H9 (cell line): Measurements from ENCODE around the gene PLAAT3. TPM values are rescaled to one million over a fixed set of nuclear protein-coding genes. Genes with fewer than 3 reads are reported as not detected.
A peak's percentile ranks its signal among the peaks of the same experiment; 100 is the strongest.
"Not testable (repeated sequence)": the region's sequence is repeated elsewhere in the genome, so short reads cannot be mapped to it uniquely, and the experiment has no call there.

ENCODE experiments used
- DNase-seq: peaks from one replicate; pipeline ENCODE4 v3.0.0-alpha.2; 2017
- H2AFZ ChIP-seq: one replicate; pipeline ENCODE4 v1.6.1; 2013; ENCODE audit warnings: mild to moderate bottlenecking, low read length, control low read depth, moderate library complexity
- H2AK5ac ChIP-seq: 2 replicates; pipeline ENCODE4 v1.6.1; 2013; ENCODE audit warnings: low read length, control low read depth, mixed read lengths; ENCODE audit not compliant: insufficient read length
- H2BK120ac ChIP-seq: one replicate; pipeline ENCODE4 v1.6.1; 2013; ENCODE audit warnings: low read depth, mild to moderate bottlenecking, low read length, control low read depth, inconsistent platforms; ENCODE audit not compliant: poor library complexity, severe bottlenecking
- H2BK12ac ChIP-seq: 2 replicates; pipeline ENCODE4 v1.6.1; 2013; ENCODE audit warnings: low read length, control low read depth, mixed read lengths, low read depth; ENCODE audit not compliant: insufficient read length
- H2BK15ac ChIP-seq: 2 replicates; pipeline ENCODE4 v1.6.1; 2013; ENCODE audit warnings: low read depth, low read length, control low read depth
- H2BK20ac ChIP-seq: one replicate; pipeline ENCODE4 v1.6.1; 2013; ENCODE audit warnings: low read depth, mild to moderate bottlenecking, low read length, control low read depth, inconsistent platforms; ENCODE audit not compliant: poor library complexity, severe bottlenecking
- H2BK5ac ChIP-seq: 2 replicates; pipeline ENCODE4 v1.6.1; 2013; ENCODE audit warnings: low read length, control low read depth, mixed read lengths; ENCODE audit not compliant: insufficient read length
- H3K14ac ChIP-seq: 2 replicates; pipeline ENCODE4 v1.6.1; 2013; ENCODE audit warnings: low read length, control low read depth; ENCODE audit not compliant: insufficient read depth
- H3K18ac ChIP-seq: 2 replicates; pipeline ENCODE4 v1.6.1; 2013; ENCODE audit warnings: low read depth, mild to moderate bottlenecking, mixed read lengths, low read length, control low read depth; ENCODE audit not compliant: insufficient read length
- H3K23ac ChIP-seq: 2 replicates; pipeline ENCODE4 v1.6.1; 2013; ENCODE audit warnings: low read length, control low read depth, mixed read lengths, low read depth; ENCODE audit not compliant: insufficient read length
- H3K23me2 ChIP-seq: 2 replicates; pipeline ENCODE4 v1.6.1; 2013; ENCODE audit warnings: low read depth, mild to moderate bottlenecking, mixed read lengths, low read length, control low read depth; ENCODE audit not compliant: insufficient read length, poor library complexity, severe bottlenecking
- H3K27ac ChIP-seq: 2 replicates; pipeline ENCODE4 v1.5.1; 2013; ENCODE audit warnings: low read length, control low read depth, mixed read lengths, low read depth; ENCODE audit not compliant: insufficient read length
- H3K27me3 ChIP-seq: 2 replicates; pipeline ENCODE4 v1.6.1; 2013; ENCODE audit warnings: low read length, control low read depth, inconsistent platforms; ENCODE audit not compliant: insufficient read depth
- H3K4ac ChIP-seq: 2 replicates; pipeline ENCODE4 v1.6.1; 2013; ENCODE audit warnings: low read depth, mild to moderate bottlenecking, control low read depth, inconsistent platforms, low read length, moderate library complexity
- H3K4me1 ChIP-seq: 2 replicates; pipeline ENCODE4 v1.6.1; 2013; ENCODE audit warnings: low read length, control low read depth, inconsistent platforms; ENCODE audit not compliant: insufficient read depth
- H3K4me2 ChIP-seq: 2 replicates; pipeline ENCODE4 v1.6.1; 2013; ENCODE audit warnings: low read length, control low read depth, mixed read lengths; ENCODE audit not compliant: insufficient read length, insufficient read depth
- H3K56ac ChIP-seq: 2 replicates; pipeline ENCODE4 v1.6.1; 2013; ENCODE audit warnings: low read depth, mild to moderate bottlenecking, mixed read lengths, low read length, control low read depth; ENCODE audit not compliant: insufficient read length
- H3K79me1 ChIP-seq: 2 replicates; pipeline ENCODE4 v1.6.1; 2013; ENCODE audit warnings: low read depth, mild to moderate bottlenecking, moderate library complexity, low read length, control low read depth, inconsistent platforms; ENCODE audit not compliant: insufficient read depth, poor library complexity, severe bottlenecking
- H3K79me2 ChIP-seq: 2 replicates; pipeline ENCODE4 v1.6.1; 2013; ENCODE audit warnings: low read length, control low read depth, inconsistent platforms; ENCODE audit not compliant: insufficient read depth
- H3K9ac ChIP-seq: 2 replicates; pipeline ENCODE4 v1.6.1; 2013; ENCODE audit warnings: low read length, control low read depth, mixed read lengths; ENCODE audit not compliant: insufficient read length; ENCODE audit errors: extremely low read depth
- H3K9me3 ChIP-seq: one replicate; pipeline ENCODE4 v1.6.1; 2013; ENCODE audit warnings: low read depth, low read length, inconsistent platforms; ENCODE audit not compliant: control insufficient read depth
- H3T11ph ChIP-seq: one replicate; pipeline ENCODE4 v1.6.1; 2013; ENCODE audit warnings: mild to moderate bottlenecking, low read length, control low read depth, inconsistent platforms
- H4K20me1 ChIP-seq: one replicate; pipeline ENCODE4 v1.6.1; 2013; ENCODE audit not compliant: control insufficient read depth, insufficient read length, insufficient read depth
- H4K5ac ChIP-seq: 2 replicates; pipeline ENCODE4 v1.6.1; 2013; ENCODE audit warnings: low read depth, mild to moderate bottlenecking, mixed read lengths, low read length, control low read depth; ENCODE audit not compliant: insufficient read length
- H4K8ac ChIP-seq: replicated peaks from 2 replicates; pipeline ENCODE4 v1.6.1; 2013; ENCODE audit warnings: low read length, control low read depth, mixed read lengths, low read depth; ENCODE audit not compliant: insufficient read length
- H4K91ac ChIP-seq: 2 replicates; pipeline ENCODE4 v1.6.1; 2013; ENCODE audit warnings: low read depth, mild to moderate bottlenecking, moderate library complexity, mixed read lengths, low read length, control low read depth; ENCODE audit not compliant: insufficient read length
- H3K27ac Mint-ChIP-seq, 3 experiments: 2 replicates in 2 of 3; 3 replicates in 1 of 3; pipeline ENCODE4 v1.8.0; 2020 to 2021; ENCODE audit warnings: mixed read lengths in 3 of 3, mild to moderate bottlenecking in 1 of 3, moderate library complexity in 1 of 3
- H3K27me3 Mint-ChIP-seq: 2 replicates; pipeline ENCODE4 v1.8.0; 2021; ENCODE audit warnings: low read depth, mild to moderate bottlenecking, moderate library complexity, mixed read lengths
- H3K36me3 Mint-ChIP-seq, 3 experiments: 2 replicates in 2 of 3; 3 replicates in 1 of 3; pipeline ENCODE4 v1.8.0; 2020 to 2021; ENCODE audit warnings: low read depth in 3 of 3, mixed read lengths in 3 of 3; ENCODE audit not compliant: insufficient read depth in 1 of 3
- H3K4me1 Mint-ChIP-seq, 2 experiments: 2 replicates each; pipeline ENCODE4 v1.8.0; 2020; ENCODE audit warnings: mixed read lengths in 2 of 2
- H3K4me3 Mint-ChIP-seq, 2 experiments: 2 replicates in 1 of 2; 3 replicates in 1 of 2; pipeline ENCODE4 v1.8.0; 2020 to 2021; ENCODE audit warnings: mild to moderate bottlenecking in 2 of 2, mixed read lengths in 2 of 2, moderate library complexity in 1 of 2
- H3K9me3 Mint-ChIP-seq, 2 experiments: 2 replicates in 1 of 2; 3 replicates in 1 of 2; pipeline ENCODE4 v1.8.0; 2020; ENCODE audit warnings: mild to moderate bottlenecking in 2 of 2, mixed read lengths in 2 of 2, moderate library complexity in 1 of 2
- CTCF ChIP-seq: fragments of 200-600 bp; sonication (generic); conservative IDR thresholded peaks from 3 replicates; pipeline ENCODE4 v1.8.0; 2021; ENCODE audit warnings: antibody characterized with exemption, mild to moderate bottlenecking
- WGBS: extraction: QIAGEN DNeasy Blood & Tissue Kit; methylation state at CpG from one replicate; pipeline ENCODE4 v1.1.7; 2013; ENCODE audit warnings: missing lambda C conversion rate, low lambda C conversion rate, mixed read lengths; ENCODE audit not compliant: insufficient read length; ENCODE audit errors: extremely low coverage; 5-methylcytosine and 5-hydroxymethylcytosine counted together
- total RNA-seq: library from RNA; stranded (reverse); gene quantifications from 2 replicates; pipeline ENCODE4 v1.2.1, GENCODE V29; 2021

PLAAT3 gene
- total RNA-seq, 1 experiment from 2014 or later, result 188 TPM

GRCh38 chr11:63639199-63639832 lies 25.1 kb upstream of the PLAAT3 start:
- Histone ChIP-seq H3K79me1 (no peaks in the 10 kb centered on the region), H2BK12ac (no peak overlapping the region), H3K27me3 (no peaks in the 10 kb centered on the region), H3K23me2 (no peaks in the 10 kb centered on the region), H3K4me2 (no peak overlapping the region), H3K56ac (no peak overlapping the region), H2AFZ (no peak overlapping the region), H4K5ac (no peak overlapping the region), H2BK120ac (no peak overlapping the region), H2BK20ac (no peak overlapping the region), H4K8ac (no peak overlapping the region), H3K79me2 (no peaks in the 10 kb centered on the region), H2BK15ac (no peak overlapping the region), H3K18ac (no peak overlapping the region), H2AK5ac (no peak overlapping the region), H4K91ac (no peak overlapping the region), H3K23ac (no peak overlapping the region), H3T11ph (no peak overlapping the region), H3K9me3 (no peaks in the 10 kb centered on the region), H2BK5ac (no peak overlapping the region), H3K4ac (no peak overlapping the region), H3K9ac (no peak overlapping the region), H4K20me1 (no peaks in the 10 kb centered on the region), H3K4me1 (peaks cover 2% of the 10 kb centered on the region; the same call in 1 of the 2 replicates), H3K14ac (no peak overlapping the region), H3K27ac (no peak overlapping the region)
- no peaks in the 10 kb centered on the region for H3K27me3 Mint-ChIP-seq
- no peak overlapping the region for H3K27ac Mint-ChIP-seq
- H3K4me1 Mint-ChIP-seq, result peaks cover 3% of the 10 kb centered on the region in 2 experiments
- TF ChIP-seq CTCF, result peak; percentile 58
- H3K9me3 Mint-ChIP-seq, result no peaks in the 10 kb centered on the region
- no peak for DNase-seq
- no peak overlapping the region for H3K4me3 Mint-ChIP-seq
- H3K36me3 Mint-ChIP-seq, result peaks cover 19 to 53% (median 44%) of the 10 kb centered on the region in 3 experiments
- WGBS, result no CpG with 5 or more reads among the region's 3 CpGs

GRCh38 chr11:63638436-63638835 lies 24.2 kb upstream of the PLAAT3 start:
- not testable (repeated sequence) for H3K79me2 ChIP-seq, H2AK5ac ChIP-seq, H3T11ph ChIP-seq, H3K4me3 Mint-ChIP-seq, H3K4me1 Mint-ChIP-seq, H4K5ac ChIP-seq, H2BK20ac ChIP-seq, H4K8ac ChIP-seq, H3K27ac ChIP-seq, H3K79me1 ChIP-seq, H4K91ac ChIP-seq, H3K9me3 ChIP-seq, H3K4me2 ChIP-seq, DNase-seq, H2BK5ac ChIP-seq, H2BK15ac ChIP-seq, H3K23me2 ChIP-seq, H2BK12ac ChIP-seq, H4K20me1 ChIP-seq, H3K14ac ChIP-seq, H3K9ac ChIP-seq, H2AFZ ChIP-seq, H3K56ac ChIP-seq, H3K18ac ChIP-seq, H3K9me3 Mint-ChIP-seq, H3K4me1 ChIP-seq, H3K27me3 ChIP-seq, H2BK120ac ChIP-seq, H3K4ac ChIP-seq, H3K27ac Mint-ChIP-seq, H3K23ac ChIP-seq, H3K27me3 Mint-ChIP-seq
- WGBS, result no CpG with 5 or more reads among the region's 8 CpGs
- peaks cover 17 to 54% (median 38%) of the 10 kb centered on the region in 3 experiments for H3K36me3 Mint-ChIP-seq
